IMR-90 (cell line): ENCODE data around the gene CDK8. TPM values are rescaled to one million over a fixed set of nuclear protein-coding genes. Genes with fewer than 3 reads are reported as not detected.
A peak's percentile ranks its signal among the peaks of the same experiment; 100 is the strongest.

Experiments
- ATAC-seq: fragments of 200-7000 bp; cut with Tn5 transposase; 2 replicates; pipeline ENCODE4 v1.9.1; 2020; ENCODE audit warnings: low read depth, mild to moderate bottlenecking, moderate library complexity
- BruUV-seq: library from RNA; stranded (reverse); fragments of 400-500 nt; replicated peaks from 2 replicates; lab custom pipeline; 2021; lab: Mats Ljungman, UMichigan
- CTCF ChIA-PET: fragments of 300-600 bp; formaldehyde crosslinking; extraction: SDS; loops from one replicate; lab custom pipeline; 2021; ENCODE audit warnings: antibody characterized with exemption; lab: Yijun Ruan, JAX
- POLR2A ChIA-PET: fragments of 300-600 bp; sonication (Branson Sonifier 250); formaldehyde crosslinking; loops from one replicate; lab custom pipeline; 2022; ENCODE audit warnings: antibody characterized with exemption; ENCODE audit not compliant: unreplicated experiment; lab: Charles Lee
- DNase-seq: peaks from one replicate; pipeline ENCODE4 v3.0.0; 2013
- H2AFZ ChIP-seq: replicated peaks from 2 replicates; pipeline ENCODE3; 2013; ENCODE audit warnings: low read length, mild to moderate bottlenecking; ENCODE audit not compliant: poor library complexity
- H2AK5ac ChIP-seq: 2 replicates; pipeline ENCODE4 v1.6.1; 2013; ENCODE audit warnings: low read depth, low read length, inconsistent platforms
- H2AK9ac ChIP-seq: replicated peaks from 2 replicates; pipeline ENCODE3; 2013; ENCODE audit warnings: mild to moderate bottlenecking, low read depth, low read length, moderate library complexity; ENCODE audit not compliant: poor library complexity
- H2BK120ac ChIP-seq: 2 replicates; pipeline ENCODE4 v1.6.1; 2013; ENCODE audit warnings: low read depth, low read length, inconsistent platforms
- H2BK15ac ChIP-seq: 3 replicates; pipeline ENCODE4 v1.6.1; 2013; ENCODE audit warnings: low read depth, low read length, inconsistent platforms
- H2BK20ac ChIP-seq: 2 replicates; pipeline ENCODE4 v1.6.1; 2013; ENCODE audit warnings: low read depth, mild to moderate bottlenecking, inconsistent platforms, low read length, moderate library complexity
- H2BK5ac ChIP-seq: 2 replicates; pipeline ENCODE4 v1.6.1; 2013; ENCODE audit warnings: mild to moderate bottlenecking, low read depth, low read length, inconsistent platforms; ENCODE audit not compliant: poor library complexity, severe bottlenecking
- H3K14ac ChIP-seq: replicated peaks from 2 replicates; pipeline ENCODE4 v1.6.1; 2013; ENCODE audit warnings: low read depth, low read length, inconsistent platforms
- H3K18ac ChIP-seq: 2 replicates; pipeline ENCODE4 v1.6.1; 2013; ENCODE audit warnings: low read depth, low read length, control low read depth
- H3K23ac ChIP-seq: 2 replicates; pipeline ENCODE4 v1.6.1; 2013; ENCODE audit warnings: low read depth, low read length, inconsistent platforms
- H3K27ac ChIP-seq: 2 replicates; pipeline ENCODE4 v1.5.1; 2013; ENCODE audit warnings: mild to moderate bottlenecking, control low read depth, low read length; ENCODE audit not compliant: insufficient read depth
- H3K27me3 ChIP-seq: 2 replicates; pipeline ENCODE4 v1.6.1; 2013; ENCODE audit warnings: low read length; ENCODE audit not compliant: control insufficient read depth, insufficient read depth
- H3K36me3 ChIP-seq: 2 replicates; pipeline ENCODE4 v1.6.1; 2013; ENCODE audit warnings: low read length, mixed read lengths; ENCODE audit not compliant: control insufficient read depth, insufficient read depth
- H3K4ac ChIP-seq: 2 replicates; pipeline ENCODE4 v1.6.1; 2013; ENCODE audit warnings: low read depth, low read length, inconsistent platforms
- H3K4me1 ChIP-seq: 2 replicates; pipeline ENCODE4 v1.6.1; 2013; ENCODE audit warnings: low read length, mixed read lengths; ENCODE audit not compliant: control insufficient read depth, insufficient read depth
- H3K4me2 ChIP-seq: 2 replicates; pipeline ENCODE4 v1.6.1; 2013; ENCODE audit warnings: low read depth, mild to moderate bottlenecking, control low read depth, low read length, moderate library complexity
- H3K4me3 ChIP-seq: 2 replicates; pipeline ENCODE4 v1.5.1; 2013; ENCODE audit warnings: low read depth, mild to moderate bottlenecking, control low read depth, low read length, moderate library complexity; ENCODE audit not compliant: insufficient read depth
- H3K56ac ChIP-seq: 2 replicates; pipeline ENCODE4 v1.6.1; 2013; ENCODE audit warnings: low read length, inconsistent platforms; ENCODE audit not compliant: insufficient read depth; ENCODE audit errors: extremely low read depth
- H3K79me1 ChIP-seq, 2 experiments: 2 replicates each; pipeline ENCODE4 v1.6.1; 2013; ENCODE audit warnings: low read length in 2 of 2, inconsistent platforms in 1 of 2, low read depth in 1 of 2
- H3K9ac ChIP-seq: 2 replicates; pipeline ENCODE4 v1.6.1; 2013; ENCODE audit warnings: low read depth, low read length, control low read depth
- H3K9me1 ChIP-seq: 2 replicates; pipeline ENCODE4 v1.6.1; 2013; ENCODE audit warnings: low read length, inconsistent platforms; ENCODE audit not compliant: insufficient read depth
- H3K9me3 ChIP-seq: 2 replicates; pipeline ENCODE4 v1.6.1; 2013; ENCODE audit warnings: low read length; ENCODE audit not compliant: control insufficient read depth, insufficient read depth
- H4K20me1 ChIP-seq: 2 replicates; pipeline ENCODE4 v1.6.1; 2013; ENCODE audit warnings: low read length, inconsistent platforms; ENCODE audit not compliant: insufficient read depth
- H4K5ac ChIP-seq: 2 replicates; pipeline ENCODE4 v1.6.1; 2013; ENCODE audit warnings: mild to moderate bottlenecking, low read depth, low read length, control low read depth
- H4K8ac ChIP-seq, 2 experiments: 2 replicates each; pipeline ENCODE4 v1.6.1; 2013; ENCODE audit warnings: low read depth in 2 of 2, low read length in 2 of 2, control low read depth in 1 of 2, inconsistent platforms in 1 of 2
- H4K91ac ChIP-seq: 2 replicates; pipeline ENCODE4 v1.6.1; 2013; ENCODE audit warnings: low read depth, low read length, inconsistent platforms; ENCODE audit not compliant: insufficient read depth
- BHLHE40 ChIP-seq: fragments of 150-350 bp; IDR thresholded peaks from 2 replicates; pipeline ENCODE4 v1.6.1; 2016; ENCODE audit warnings: mild to moderate bottlenecking, low read depth, low read length
- CEBPB ChIP-seq: IDR thresholded peaks from 2 replicates; pipeline ENCODE4 v1.6.1; 2012; ENCODE audit warnings: low read depth, low read length, improper control_type of control experiment
- CHD1 ChIP-seq: IDR thresholded peaks from 2 replicates; pipeline ENCODE4 v1.6.1; 2012; ENCODE audit warnings: low read depth, low read length, improper control_type of control experiment
- CTCF ChIP-seq: conservative IDR thresholded peaks from 2 replicates; pipeline ENCODE4 v1.5.1; 2012; ENCODE audit warnings: mild to moderate bottlenecking, low read depth, low read length, improper control_type of control experiment
- FOS ChIP-seq: fragments of 150-350 bp; IDR thresholded peaks from 2 replicates; pipeline ENCODE4 v1.6.1; 2016; ENCODE audit warnings: low read depth, low read length
- MAFK ChIP-seq: IDR thresholded peaks from 2 replicates; pipeline ENCODE4 v1.6.1; 2012; ENCODE audit warnings: low read depth, low read length, improper control_type of control experiment
- MAZ ChIP-seq: IDR thresholded peaks from 2 replicates; pipeline ENCODE4 v1.6.1; 2012; ENCODE audit warnings: low read depth, mild to moderate bottlenecking, low read length, improper control_type of control experiment, moderate library complexity, borderline replicate concordance
- MXI1 ChIP-seq: IDR thresholded peaks from 2 replicates; pipeline ENCODE4 v1.6.1; 2012; ENCODE audit warnings: low read depth, mild to moderate bottlenecking, low read length, moderate library complexity, borderline replicate concordance
- NFE2L2 ChIP-seq: fragments of 150-350 bp; IDR thresholded peaks from 2 replicates; pipeline ENCODE4 v1.6.1; 2016; ENCODE audit warnings: low read depth, mild to moderate bottlenecking, low read length
- POLR2A ChIP-seq: IDR thresholded peaks from 2 replicates; pipeline ENCODE4 v1.6.1; 2012; ENCODE audit warnings: mild to moderate bottlenecking, low read depth, low read length
- RAD21 ChIP-seq: IDR thresholded peaks from 2 replicates; pipeline ENCODE4 v1.6.1; 2012; ENCODE audit warnings: low read length, improper control_type of control experiment
- RCOR1 ChIP-seq: IDR thresholded peaks from 2 replicates; pipeline ENCODE4 v1.6.1; 2012; ENCODE audit warnings: mild to moderate bottlenecking, low read length, improper control_type of control experiment; ENCODE audit not compliant: insufficient replicate concordance
- RFX5 ChIP-seq: IDR thresholded peaks from 2 replicates; pipeline ENCODE4 v1.8.0; 2012; ENCODE audit warnings: low read depth, mild to moderate bottlenecking, low read length, moderate library complexity
- SMC3 ChIP-seq: fragments of 150-350 bp; IDR thresholded peaks from 2 replicates; pipeline ENCODE4 v1.6.1; 2016; ENCODE audit warnings: low read depth, mild to moderate bottlenecking, antibody characterized with exemption, low read length, moderate library complexity
- USF2 ChIP-seq: fragments of 150-350 bp; IDR thresholded peaks from 2 replicates; pipeline ENCODE4 v1.6.1; 2017; ENCODE audit warnings: mild to moderate bottlenecking, antibody characterized with exemption, low read length, low read depth
- WGBS, 2 experiments: methylation state at CpG; one replicate each; pipeline versions ENCODE4 v1.1.5 to v1.1.7; 2013; ENCODE audit warnings: missing lambda C conversion rate in 2 of 2; ENCODE audit not compliant: insufficient read length in 1 of 2; ENCODE audit errors: extremely low coverage in 2 of 2; 5-methylcytosine and 5-hydroxymethylcytosine counted together
- dilution Hi-C: fragments of 300-500 bp; cut with HindIII; formaldehyde crosslinking; loops from one replicate; pipeline ENCODE4 v1.14.3; 2018; ENCODE audit warnings: low sequenced_read_pairs; ENCODE audit not compliant: unreplicated experiment
- in situ Hi-C: fragments of 300-500 bp; cut with MboI; formaldehyde crosslinking; loops from 3 replicates; pipeline ENCODE4 v1.14.3; 2019; ENCODE audit warnings: low sequenced_read_pairs, inconsistent platforms, mixed read lengths
- intact Hi-C: fragments of 100-400 bp; cut with micrococcal nuclease; formaldehyde crosslinking; loops from 2 replicates; pipeline ENCODE4 v1.10.0; 2022
- polyA plus RNA-seq, 3 experiments: library from polyadenylated mRNA; depleted of rRNA; stranded (reverse); fragments of >200 nt; gene quantifications; 2 replicates each; pipeline ENCODE4 v1.2.3, GENCODE V29; 2012; ENCODE audit warnings: low replicate concordance in 1 of 3
- total RNA-seq: library from RNA; depleted of rRNA; stranded (reverse); fragments of >200 nt; gene quantifications from 2 replicates; pipeline ENCODE4 v1.2.3, GENCODE V29; 2012

Gene CDK8
- total and polyA plus RNA-seq, 2 of the 4 experiments (the other 2 are of a cell fraction) = 15.4 to 19.0 TPM

- Histone ChIP-seq H4K5ac (peak overlapping the region; percentile 98), H3K27ac (peak overlapping the region; percentile 96), H2BK20ac (no peak overlapping the region), H3K4me2 (peak overlapping the region; percentile 89), H2AK5ac (no peak overlapping the region), H3K14ac (peak overlapping the region; percentile 90), H3K56ac (peak overlapping the region; percentile 87), H4K8ac (peak overlapping the region; percentile 99 to 100), H3K9ac (peak overlapping the region; percentile 89), H3K4me1 (0 out of 2 replicates have a peak, but pooled peaks cover 2% of the 10 kb centered on the region), H3K4ac (peak overlapping the region; percentile 96), H2BK120ac (peak overlapping the region; percentile 48; the same call in 1 of the 2 replicates), H3K9me3 (no peaks in the 10 kb centered on the region), H2BK15ac (no peak overlapping the region), H3K79me1 (peaks cover 6 to 25% of the 10 kb centered on the region in 2 experiments; a peak in 3 of 4 replicates), H4K91ac (peak overlapping the region; percentile 90), H3K27me3 (no peaks in the 10 kb centered on the region; the same call in 1 of the 2 replicates), H3K23ac (peak overlapping the region; percentile 89), H2AFZ (peak overlapping the region; percentile 100), H3K9me1 (no peaks in the 10 kb centered on the region), H3K18ac (peak overlapping the region; percentile 88), H2AK9ac (peak overlapping the region; percentile 78), H2BK5ac (peak overlapping the region; percentile 88), H3K4me3 (peak overlapping the region; percentile 67), H4K20me1 (no peaks in the 10 kb centered on the region; the same call in 1 of the 2 replicates), H3K36me3 (peaks cover 2% of the 10 kb centered on the region)
- POLR2A ChIA-PET = interaction anchor here (0.6 kb wide), 1 partner anchor 220 kb away, joined by 3 read pairs; no protein-coding TSS in a partner anchor
- peak; percentile 25 for ATAC-seq
- in situ Hi-C loops (no loop called here), dilution Hi-C loops (no loop called here), intact Hi-C loops (loop anchor here (1.0 kb wide), 1 partner anchor 274 kb away; no protein-coding TSS in a partner anchor)
- CTCF ChIA-PET = no interaction called here
- WGBS, 2 experiments = 100% methylated on average over 1 of the region's 16 CpGs; no CpG with 5 or more reads in 1 of the 2 experiments
- no peak for DNase-seq
- BruUV-seq = no TSS peak
- no peak for TF ChIP-seq BHLHE40
- no peak for TF ChIP-seq RAD21
- no peak for TF ChIP-seq MAFK
- TF ChIP-seq NFE2L2 = no peak
- no peak for TF ChIP-seq FOS
- no peak for TF ChIP-seq CHD1
- no peak for TF ChIP-seq USF2
- no peak for TF ChIP-seq RCOR1
- no peak for TF ChIP-seq SMC3
- no peak for TF ChIP-seq POLR2A
- TF ChIP-seq MXI1 = no peak
- TF ChIP-seq RFX5 = no peak
- no peak for TF ChIP-seq CEBPB
- TF ChIP-seq CTCF = no peak
- no peak for TF ChIP-seq MAZ
Measured at GRCh38 chr13:26222520-26223046, 31.3 kb upstream of the CDK8 start.
